Progenitor cell of endocrine pancreas (in vitro differentiated cells): Measurements from ENCODE around the gene FOXJ2. TPM values are rescaled to one million over a fixed set of nuclear protein-coding genes. Genes with fewer than 3 reads are reported as not detected.

ENCODE experiments used
- DNase-seq: peaks from one replicate; pipeline ENCODE4 v3.0.0; 2021; ENCODE audit warnings: low spot score; ENCODE audit not compliant: unreplicated experiment
- H3K27ac Mint-ChIP-seq: 2 replicates; pipeline ENCODE4 v1.8.0; 2021; ENCODE audit warnings: mild to moderate bottlenecking, moderate library complexity, mixed read lengths
- H3K27me3 Mint-ChIP-seq: 2 replicates; pipeline ENCODE4 v1.8.0; 2021; ENCODE audit warnings: mixed read lengths
- H3K36me3 Mint-ChIP-seq: 2 replicates; pipeline ENCODE4 v1.8.0; 2022; ENCODE audit warnings: mixed read lengths; ENCODE audit not compliant: insufficient read depth
- H3K4me1 Mint-ChIP-seq: 2 replicates; pipeline ENCODE4 v1.8.0; 2021; ENCODE audit warnings: low read depth, mixed read lengths
- H3K4me3 Mint-ChIP-seq: 2 replicates; pipeline ENCODE4 v1.8.0; 2021; ENCODE audit warnings: low read depth, mild to moderate bottlenecking, moderate library complexity, mixed read lengths
- H3K9me3 Mint-ChIP-seq: 2 replicates; pipeline ENCODE4 v1.8.0; 2021; ENCODE audit warnings: low read depth, mixed read lengths
- CTCF ChIP-seq: fragments of 200-600 bp; sonication (generic); IDR thresholded peaks from one replicate; pipeline ENCODE4 v1.5.0; 2021; ENCODE audit warnings: antibody characterized with exemption, mild to moderate bottlenecking; ENCODE audit not compliant: unreplicated experiment
- total RNA-seq: library from RNA; stranded (reverse); gene quantifications from 2 replicates; pipeline ENCODE4 v1.2.1, GENCODE V29; 2021

FOXJ2 gene
- total RNA-seq, 1 donor from 2014 or later, result 20.8 TPM

DNA sequence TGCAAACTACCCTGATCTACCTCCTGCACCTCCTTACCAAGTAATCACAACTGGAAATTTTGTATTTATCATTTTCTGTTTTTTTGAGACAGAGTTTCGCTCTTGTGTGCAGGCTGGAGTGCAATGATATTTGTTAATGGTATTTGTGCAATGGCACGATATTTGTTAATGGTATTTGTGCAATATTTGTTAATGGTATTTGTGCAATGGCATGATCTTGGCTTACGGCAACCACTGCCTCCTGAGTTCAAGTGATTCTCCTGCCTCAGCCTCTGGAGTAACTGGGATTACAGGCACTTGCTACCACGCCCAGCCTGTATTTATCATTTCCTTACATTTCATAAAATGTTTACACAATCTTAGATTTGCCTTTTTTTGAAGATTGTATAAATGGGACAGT is 43.9 kb downstream of the FOXJ2 start:
- Mint-ChIP-seq H3K4me3 (no peak overlapping the region), H3K9me3 (no peaks in the 10 kb centered on the region), H3K27ac (no peak overlapping the region), H3K4me1 (peaks cover 6% of the 10 kb centered on the region), H3K36me3 (no peaks in the 10 kb centered on the region), H3K27me3 (no peaks in the 10 kb centered on the region)
- DNase-seq, result no peak
- no peak for TF ChIP-seq CTCF

- H3K4me3 Mint-ChIP-seq, result no peak overlapping the region
- H3K27ac Mint-ChIP-seq, result no peak overlapping the region
- no peaks in the 10 kb centered on the region for H3K36me3 Mint-ChIP-seq
Observed at GRCh38 chr12:8077207-8077606, 44.7 kb downstream of the FOXJ2 start.

GRCh38 chr12:8078398-8078797 is 45.9 kb downstream of the FOXJ2 start:
- no peaks in the 10 kb centered on the region for H3K27me3 Mint-ChIP-seq
- H3K4me3 Mint-ChIP-seq, result no peak overlapping the region
- H3K4me1 Mint-ChIP-seq, result peaks cover 13% of the 10 kb centered on the region
- TF ChIP-seq CTCF, result peak; percentile 61
- H3K27ac Mint-ChIP-seq, result no peak overlapping the region
- H3K9me3 Mint-ChIP-seq, result no peaks in the 10 kb centered on the region
- H3K36me3 Mint-ChIP-seq, result no peaks in the 10 kb centered on the region
- no peak for DNase-seq

More at GRCh38 chr12:8077207-8077606, 44.7 kb downstream of the FOXJ2 start:
- DNase-seq, result no peak
- no peaks in the 10 kb centered on the region for H3K27me3 Mint-ChIP-seq
- H3K4me1 Mint-ChIP-seq, result peaks cover 7% of the 10 kb centered on the region
- no peak for TF ChIP-seq CTCF
- no peaks in the 10 kb centered on the region for H3K9me3 Mint-ChIP-seq

DNA sequence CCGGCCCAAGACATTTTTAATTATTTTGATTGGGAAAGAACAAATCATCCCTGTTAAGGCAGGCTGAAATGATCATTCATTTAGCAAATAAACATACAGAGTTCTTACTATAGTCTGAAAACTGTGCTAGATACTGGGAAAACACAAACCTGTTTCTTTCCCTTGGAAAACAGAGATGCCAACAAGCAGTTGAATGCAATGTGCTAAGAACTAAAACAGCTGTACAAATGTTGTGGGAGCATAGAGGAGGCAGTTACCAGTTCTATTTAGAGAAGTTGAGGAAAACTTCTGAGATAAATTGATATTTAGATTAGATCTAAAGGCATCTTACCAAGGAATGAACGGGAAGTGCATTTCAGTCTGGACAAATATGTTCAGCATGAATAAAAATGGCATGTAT is 46.4 kb downstream of the FOXJ2 start:
- Mint-ChIP-seq H3K27ac (no peak overlapping the region), H3K27me3 (no peaks in the 10 kb centered on the region), H3K4me3 (no peak overlapping the region), H3K36me3 (no peaks in the 10 kb centered on the region), H3K9me3 (no peaks in the 10 kb centered on the region), H3K4me1 (peaks cover 15% of the 10 kb centered on the region)
- no peak for TF ChIP-seq CTCF
- DNase-seq, result no peak

DNA sequence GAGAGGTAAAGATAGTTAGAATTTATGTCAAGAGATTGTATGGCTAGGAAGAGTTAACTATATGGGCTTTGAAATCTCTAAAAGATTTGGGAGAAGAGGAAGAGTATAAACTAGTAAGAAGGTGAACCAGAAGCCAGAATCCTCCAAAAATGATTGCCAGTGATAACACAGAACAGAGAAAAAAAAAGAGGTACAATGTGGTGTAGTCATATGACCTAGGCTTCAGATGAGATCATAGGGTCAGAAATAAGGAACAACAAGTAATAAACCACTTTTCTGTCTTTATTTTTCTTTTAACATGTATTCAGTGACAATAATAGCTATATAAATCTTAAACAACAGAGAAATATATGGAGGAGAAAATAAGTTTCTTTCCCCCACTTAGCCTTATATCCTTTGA is 47.6 kb downstream of the FOXJ2 start:
- Mint-ChIP-seq H3K36me3 (no peaks in the 10 kb centered on the region), H3K4me1 (peaks cover 23% of the 10 kb centered on the region), H3K4me3 (peak overlapping the region; percentile 7), H3K9me3 (no peaks in the 10 kb centered on the region), H3K27me3 (no peaks in the 10 kb centered on the region), H3K27ac (peak overlapping the region; percentile 14)
- TF ChIP-seq CTCF, result no peak
- DNase-seq, result no peak
